Neural crest cell (in vitro differentiated cells): ENCODE data around the gene NLGN1. TPM values are rescaled to one million over a fixed set of nuclear protein-coding genes. Genes with fewer than 3 reads are reported as not detected.

Experiments used
- DNase-seq: peaks from one replicate; pipeline ENCODE4 v3.0.0; 2021; ENCODE audit warnings: low read depth, mixed read lengths, low spot score
- H3K27ac Mint-ChIP-seq: one replicate; pipeline ENCODE4 v1.8.0; 2021; ENCODE audit warnings: mild to moderate bottlenecking, mixed read lengths; ENCODE audit not compliant: unreplicated experiment
- H3K27me3 Mint-ChIP-seq: 2 replicates; pipeline ENCODE4 v1.8.0; 2021; ENCODE audit warnings: low read depth, mild to moderate bottlenecking, mixed read lengths
- H3K36me3 Mint-ChIP-seq: 2 replicates; pipeline ENCODE4 v1.8.0; 2021; ENCODE audit warnings: low read depth, mild to moderate bottlenecking, mixed read lengths
- H3K4me1 Mint-ChIP-seq: 2 replicates; pipeline ENCODE4 v1.8.0; 2021; ENCODE audit warnings: mixed read lengths
- H3K4me3 Mint-ChIP-seq: one replicate; pipeline ENCODE4 v1.8.0; 2021; ENCODE audit warnings: mild to moderate bottlenecking, mixed read lengths
- H3K9me3 Mint-ChIP-seq: 2 replicates; pipeline ENCODE4 v1.8.0; 2021; ENCODE audit warnings: mixed read lengths
- total RNA-seq: library from RNA; stranded (reverse); gene quantifications from 2 replicates; pipeline ENCODE4 v1.2.1, GENCODE V29; 2021
- TF ChIP-seq, protein P1 (sequence below): fragments of 200-600 bp; sonication (generic); conservative IDR thresholded peaks from 2 replicates; pipeline ENCODE4 v1.5.0; 2021; ENCODE audit warnings: antibody characterized with exemption, mild to moderate bottlenecking

The NLGN1 gene
- total RNA-seq, 1 donor from 2014 or later: 20.0 TPM

DNA sequence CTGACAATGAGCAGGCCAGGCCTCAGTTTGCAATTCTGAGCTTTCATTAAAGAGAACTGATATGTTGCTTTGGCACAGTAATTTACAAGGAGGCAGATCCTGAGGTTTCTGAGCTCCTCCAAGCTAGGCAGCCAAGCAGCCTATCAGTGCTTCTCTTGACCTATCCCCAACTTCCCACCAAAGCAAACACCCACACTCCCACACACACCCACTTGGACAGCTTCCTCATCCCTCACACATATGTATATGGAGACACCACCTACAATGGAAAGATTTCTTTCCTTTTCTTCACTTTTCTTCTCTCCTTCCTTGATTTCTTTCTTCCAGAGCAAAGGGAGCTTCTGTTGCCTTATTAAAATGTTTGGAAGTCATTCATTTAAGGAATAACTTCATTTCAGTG, 217.0 kb downstream of the NLGN1 start:
- Mint-ChIP-seq H3K27ac (no peak overlapping the region), H3K9me3 (peaks cover 13% of the 10 kb centered on the region), H3K27me3 (no peaks in the 10 kb centered on the region), H3K4me3 (no peak overlapping the region), H3K4me1 (no peaks in the 10 kb centered on the region), H3K36me3 (peaks cover 11% of the 10 kb centered on the region)
- TF ChIP-seq, protein P1, sequence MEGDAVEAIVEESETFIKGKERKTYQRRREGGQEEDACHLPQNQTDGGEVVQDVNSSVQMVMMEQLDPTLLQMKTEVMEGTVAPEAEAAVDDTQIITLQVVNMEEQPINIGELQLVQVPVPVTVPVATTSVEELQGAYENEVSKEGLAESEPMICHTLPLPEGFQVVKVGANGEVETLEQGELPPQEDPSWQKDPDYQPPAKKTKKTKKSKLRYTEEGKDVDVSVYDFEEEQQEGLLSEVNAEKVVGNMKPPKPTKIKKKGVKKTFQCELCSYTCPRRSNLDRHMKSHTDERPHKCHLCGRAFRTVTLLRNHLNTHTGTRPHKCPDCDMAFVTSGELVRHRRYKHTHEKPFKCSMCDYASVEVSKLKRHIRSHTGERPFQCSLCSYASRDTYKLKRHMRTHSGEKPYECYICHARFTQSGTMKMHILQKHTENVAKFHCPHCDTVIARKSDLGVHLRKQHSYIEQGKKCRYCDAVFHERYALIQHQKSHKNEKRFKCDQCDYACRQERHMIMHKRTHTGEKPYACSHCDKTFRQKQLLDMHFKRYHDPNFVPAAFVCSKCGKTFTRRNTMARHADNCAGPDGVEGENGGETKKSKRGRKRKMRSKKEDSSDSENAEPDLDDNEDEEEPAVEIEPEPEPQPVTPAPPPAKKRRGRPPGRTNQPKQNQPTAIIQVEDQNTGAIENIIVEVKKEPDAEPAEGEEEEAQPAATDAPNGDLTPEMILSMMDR: no peak
- DNase-seq: no peak

DNA sequence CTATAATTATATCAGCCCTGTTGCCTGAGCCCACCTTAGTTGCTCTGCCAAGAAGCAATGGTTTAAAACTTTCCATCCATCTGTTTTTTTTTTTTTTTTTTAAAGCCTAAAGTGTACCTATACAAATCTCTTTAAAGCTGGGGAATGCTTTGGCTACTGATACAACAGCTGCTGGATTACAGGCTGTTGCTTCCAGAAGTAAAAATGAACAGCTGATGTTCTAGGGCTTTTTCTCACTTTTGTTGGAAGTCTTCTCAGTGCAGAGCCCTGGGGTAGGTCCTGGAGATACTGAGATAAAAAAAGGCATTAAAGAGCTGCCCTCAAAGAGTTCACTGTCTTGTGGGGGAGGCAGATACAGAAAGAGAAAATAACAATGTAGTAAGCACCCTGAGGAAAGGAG, 218.1 kb downstream of the NLGN1 start:
- no peak for DNase-seq
- Mint-ChIP-seq H3K4me1 (no peaks in the 10 kb centered on the region), H3K27ac (no peak overlapping the region), H3K4me3 (no peak overlapping the region), H3K9me3 (peaks cover 13% of the 10 kb centered on the region), H3K36me3 (peaks cover 11% of the 10 kb centered on the region), H3K27me3 (no peaks in the 10 kb centered on the region)
- TF ChIP-seq, protein P1: no peak

DNA sequence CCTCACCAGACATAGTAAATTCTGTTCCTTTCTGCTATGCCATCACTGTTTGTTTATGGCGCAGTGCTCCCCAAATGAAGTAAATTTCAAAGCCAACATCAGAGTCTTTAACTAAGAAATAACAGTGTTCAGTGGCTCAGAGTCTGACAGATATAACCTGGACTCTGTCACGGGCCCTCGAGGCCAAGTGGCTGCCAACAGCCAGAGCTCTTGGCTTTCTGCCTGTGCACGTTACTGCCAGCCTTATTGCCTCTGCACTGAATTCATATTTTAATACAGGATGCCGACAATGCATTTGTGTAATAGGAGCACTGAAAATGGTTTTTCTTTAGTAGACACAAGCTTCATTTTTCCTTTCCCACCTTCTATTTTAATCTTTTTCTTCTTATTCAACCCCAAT, 219.9 kb downstream of the NLGN1 start:
- H3K36me3 Mint-ChIP-seq: peaks cover 7% of the 10 kb centered on the region
- no peak overlapping the region for H3K4me3 Mint-ChIP-seq
- no peak for DNase-seq
- H3K4me1 Mint-ChIP-seq: no peaks in the 10 kb centered on the region
- H3K27ac Mint-ChIP-seq: no peak overlapping the region
- TF ChIP-seq, protein P1: no peak
- peaks cover 6% of the 10 kb centered on the region for H3K9me3 Mint-ChIP-seq
- H3K27me3 Mint-ChIP-seq: no peaks in the 10 kb centered on the region

DNA sequence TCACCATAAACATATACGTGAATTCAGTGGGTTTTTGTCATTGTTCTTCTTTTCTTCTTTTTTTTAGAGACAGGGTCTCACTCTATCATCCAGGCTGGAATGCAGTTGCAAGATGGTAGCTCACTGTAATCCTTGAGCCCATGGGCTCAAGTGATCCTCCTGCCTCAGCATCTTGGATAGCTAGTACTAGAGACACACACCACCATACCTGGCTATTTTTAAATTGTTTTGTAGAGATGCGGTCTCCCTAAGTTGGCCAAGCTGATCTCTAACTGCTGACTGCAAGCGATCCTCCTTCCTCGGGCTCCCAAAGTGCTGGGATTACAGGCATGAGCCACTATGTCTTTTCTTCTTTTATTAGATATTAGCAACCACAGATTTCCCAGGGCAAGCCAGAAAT, 220.6 kb downstream of the NLGN1 start:
- Mint-ChIP-seq H3K9me3 (peaks cover 6% of the 10 kb centered on the region), H3K4me3 (no peak overlapping the region), H3K36me3 (peaks cover 7% of the 10 kb centered on the region), H3K27me3 (no peaks in the 10 kb centered on the region), H3K4me1 (peaks cover 2% of the 10 kb centered on the region), H3K27ac (no peak overlapping the region)
- DNase-seq: no peak
- TF ChIP-seq, protein P1: no peak

DNA sequence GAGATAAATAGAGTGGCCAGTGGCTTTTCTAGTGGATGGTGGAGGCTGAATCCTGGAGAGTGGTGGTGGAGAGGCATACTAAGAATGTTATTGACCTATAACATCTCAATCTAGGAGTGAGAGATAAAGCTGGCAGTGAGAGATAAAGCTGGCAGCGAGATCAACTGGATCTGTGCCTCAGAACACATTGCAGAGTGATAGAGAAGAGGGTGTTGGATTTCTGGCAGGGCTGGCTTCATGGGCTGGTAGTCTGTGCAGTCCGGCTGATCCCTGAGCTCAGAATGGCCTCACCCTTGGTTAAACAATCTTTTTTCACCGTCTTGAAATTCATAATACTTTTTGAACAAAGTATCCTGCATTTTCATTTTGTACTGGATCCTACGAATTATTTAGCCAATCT, 221.2 kb downstream of the NLGN1 start:
- Mint-ChIP-seq H3K4me1 (peaks cover 8% of the 10 kb centered on the region), H3K36me3 (peaks cover 10% of the 10 kb centered on the region), H3K4me3 (no peak overlapping the region), H3K9me3 (peaks cover 9% of the 10 kb centered on the region), H3K27ac (no peak overlapping the region), H3K27me3 (no peaks in the 10 kb centered on the region)
- DNase-seq: no peak
- TF ChIP-seq, protein P1: no peak

DNA sequence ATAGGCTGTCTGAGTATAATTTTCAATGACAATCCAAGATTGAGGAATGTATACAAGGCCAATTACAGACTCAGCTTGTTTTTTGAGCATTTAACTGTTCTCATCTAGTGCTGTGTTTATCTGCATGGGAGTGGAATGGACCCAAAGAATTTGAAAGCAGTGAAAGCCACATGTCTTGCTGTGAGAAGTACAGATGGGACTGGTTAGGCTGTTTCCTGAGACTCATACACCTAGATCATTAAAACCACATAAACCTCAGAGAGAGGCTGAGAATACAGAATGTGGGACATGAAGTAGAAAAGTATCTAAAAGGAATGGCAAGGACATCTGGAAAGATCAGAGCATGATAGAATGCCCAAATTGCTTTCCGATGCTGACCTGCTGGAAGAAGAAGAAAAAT, 224.6 kb downstream of the NLGN1 start:
- H3K27me3 Mint-ChIP-seq: no peaks in the 10 kb centered on the region
- no peak overlapping the region for H3K27ac Mint-ChIP-seq
- peaks cover 13% of the 10 kb centered on the region for H3K4me1 Mint-ChIP-seq
- TF ChIP-seq, protein P1: no peak
- H3K9me3 Mint-ChIP-seq: peaks cover 3% of the 10 kb centered on the region
- H3K4me3 Mint-ChIP-seq: no peak overlapping the region
- peaks cover 2% of the 10 kb centered on the region for H3K36me3 Mint-ChIP-seq
- no peak for DNase-seq
